ENCODE results near the gene CHST9.

Gene CHST9

GRCh38 chr18:27118973-27119372 lies 66.1 kb downstream of the CHST9 start:
- TF ChIP-seq, protein P1, sequence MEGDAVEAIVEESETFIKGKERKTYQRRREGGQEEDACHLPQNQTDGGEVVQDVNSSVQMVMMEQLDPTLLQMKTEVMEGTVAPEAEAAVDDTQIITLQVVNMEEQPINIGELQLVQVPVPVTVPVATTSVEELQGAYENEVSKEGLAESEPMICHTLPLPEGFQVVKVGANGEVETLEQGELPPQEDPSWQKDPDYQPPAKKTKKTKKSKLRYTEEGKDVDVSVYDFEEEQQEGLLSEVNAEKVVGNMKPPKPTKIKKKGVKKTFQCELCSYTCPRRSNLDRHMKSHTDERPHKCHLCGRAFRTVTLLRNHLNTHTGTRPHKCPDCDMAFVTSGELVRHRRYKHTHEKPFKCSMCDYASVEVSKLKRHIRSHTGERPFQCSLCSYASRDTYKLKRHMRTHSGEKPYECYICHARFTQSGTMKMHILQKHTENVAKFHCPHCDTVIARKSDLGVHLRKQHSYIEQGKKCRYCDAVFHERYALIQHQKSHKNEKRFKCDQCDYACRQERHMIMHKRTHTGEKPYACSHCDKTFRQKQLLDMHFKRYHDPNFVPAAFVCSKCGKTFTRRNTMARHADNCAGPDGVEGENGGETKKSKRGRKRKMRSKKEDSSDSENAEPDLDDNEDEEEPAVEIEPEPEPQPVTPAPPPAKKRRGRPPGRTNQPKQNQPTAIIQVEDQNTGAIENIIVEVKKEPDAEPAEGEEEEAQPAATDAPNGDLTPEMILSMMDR (IDR thresholded peaks at IDR 0.05; ENCODE audit: low read depth, low read length) = no peak
- Histone ChIP-seq H3K9me3 (no peaks in the 10 kb centered on the region), H3K4me1 (no peaks in the 10 kb centered on the region), H3K4me3 (ENCODE audit: low read depth, low read length) (no peak overlapping the region), H3K27me3 (no peaks in the 10 kb centered on the region), H3K36me3 (no peaks in the 10 kb centered on the region)
- no peak for DNase-seq

DNA sequence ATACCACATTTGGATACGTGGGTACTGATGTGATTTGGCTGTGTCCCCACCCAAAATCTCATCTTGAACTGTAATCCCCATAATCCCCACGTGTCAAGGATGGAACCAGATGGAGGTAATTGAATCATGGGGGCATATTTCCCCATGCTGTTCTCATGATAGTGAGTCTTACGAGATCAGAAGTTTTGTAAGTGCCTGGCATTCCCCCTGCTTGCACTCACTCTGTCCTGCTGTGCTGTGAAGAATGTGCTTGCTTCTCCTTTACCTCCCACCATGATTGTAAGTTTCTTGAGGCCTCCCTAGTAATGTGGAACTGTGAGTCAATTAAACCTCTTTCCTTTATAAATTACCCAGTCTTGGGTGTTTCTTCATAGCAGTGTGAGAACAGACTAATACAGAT lies 70.3 kb downstream of the CHST9 start:
- no peak overlapping the region for H3K4me3 ChIP-seq (ENCODE audit: low read depth, low read length)
- no peaks in the 10 kb centered on the region for H3K27me3 ChIP-seq
- DNase-seq = no peak
- TF ChIP-seq, protein P1 (IDR thresholded peaks at IDR 0.05; ENCODE audit: low read depth, low read length) = no peak
- no peaks in the 10 kb centered on the region for H3K4me1 ChIP-seq
- no peaks in the 10 kb centered on the region for H3K9me3 ChIP-seq
- no peaks in the 10 kb centered on the region for H3K36me3 ChIP-seq

DNA sequence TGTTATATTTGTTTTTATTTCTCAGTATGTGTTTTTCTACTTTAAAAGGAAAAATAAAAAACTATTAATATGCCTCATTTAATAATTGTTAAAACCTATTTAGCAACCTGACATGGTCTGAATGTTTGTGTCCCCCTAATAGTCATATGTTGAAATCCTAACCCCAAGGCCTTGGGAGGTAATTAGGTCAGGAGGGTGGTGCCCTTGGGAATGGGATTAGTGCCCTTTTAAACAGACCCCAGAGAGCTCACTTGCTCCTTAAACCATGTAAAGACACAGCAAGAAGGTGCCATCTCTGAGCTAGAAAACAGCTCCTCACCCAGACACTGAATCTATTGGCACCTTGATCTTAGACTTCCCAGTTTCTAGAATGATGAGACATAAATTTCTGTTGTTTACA lies 71.8 kb downstream of the CHST9 start:
- H3K4me1 ChIP-seq = no peaks in the 10 kb centered on the region
- H3K9me3 ChIP-seq = no peaks in the 10 kb centered on the region
- H3K4me3 ChIP-seq (ENCODE audit: low read depth, low read length) = no peak overlapping the region
- no peaks in the 10 kb centered on the region for H3K36me3 ChIP-seq
- TF ChIP-seq, protein P1 (IDR thresholded peaks at IDR 0.05; ENCODE audit: low read depth, low read length) = no peak
- no peak for DNase-seq
- H3K27me3 ChIP-seq = no peaks in the 10 kb centered on the region

DNA sequence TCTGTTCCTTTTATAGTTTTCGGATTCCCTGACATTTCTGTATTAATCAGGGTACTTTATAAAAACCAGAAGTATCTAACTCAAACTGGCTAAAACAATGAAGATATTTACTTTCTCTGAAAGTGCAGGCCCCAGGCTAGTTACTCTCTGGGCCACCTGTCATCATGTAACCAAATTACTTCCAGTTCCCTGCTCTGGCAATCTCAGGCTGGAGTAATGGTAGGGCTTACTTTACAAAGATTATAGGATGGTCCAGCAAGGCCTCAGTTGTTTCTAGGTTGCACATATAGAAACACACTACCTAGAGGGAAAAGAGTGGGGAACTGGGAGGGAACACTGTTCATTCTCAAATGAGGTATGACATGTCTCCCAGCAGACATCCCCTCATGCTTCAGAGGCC lies 74.8 kb downstream of the CHST9 start:
- H3K4me1 ChIP-seq = no peaks in the 10 kb centered on the region
- H3K4me3 ChIP-seq (ENCODE audit: low read depth, low read length) = no peak overlapping the region
- H3K36me3 ChIP-seq = no peaks in the 10 kb centered on the region
- H3K27me3 ChIP-seq = no peaks in the 10 kb centered on the region
- DNase-seq = no peak
- TF ChIP-seq, protein P1 (IDR thresholded peaks at IDR 0.05; ENCODE audit: low read depth, low read length) = no peak
- no peaks in the 10 kb centered on the region for H3K9me3 ChIP-seq

DNA sequence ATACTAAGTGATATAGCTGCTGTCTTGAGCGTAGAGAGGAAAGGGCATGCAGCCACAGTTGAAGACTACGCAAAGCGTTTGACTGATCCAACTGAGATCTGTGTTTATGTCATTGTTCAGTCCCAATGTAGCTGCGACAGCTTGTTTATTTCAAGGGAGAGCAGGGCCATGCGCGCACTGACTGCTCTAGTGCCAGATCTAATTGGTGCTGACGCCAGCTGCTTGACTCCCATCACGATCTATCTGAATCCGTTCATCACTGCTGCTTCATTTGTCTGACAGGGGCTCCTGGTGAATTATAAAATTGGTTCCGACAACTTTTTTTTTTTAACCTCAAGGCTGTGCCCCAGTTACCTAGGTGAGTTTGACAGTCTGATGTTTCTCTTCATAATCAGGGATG lies 75.7 kb downstream of the CHST9 start:
- Histone ChIP-seq H3K36me3 (no peaks in the 10 kb centered on the region), H3K4me3 (ENCODE audit: low read depth, low read length) (no peak overlapping the region), H3K9me3 (no peaks in the 10 kb centered on the region), H3K27me3 (no peaks in the 10 kb centered on the region), H3K4me1 (no peaks in the 10 kb centered on the region)
- DNase-seq = no peak
- TF ChIP-seq, protein P1 (IDR thresholded peaks at IDR 0.05; ENCODE audit: low read depth, low read length) = no peak

- Histone ChIP-seq H3K36me3 (no peaks in the 10 kb centered on the region), H3K9me3 (no peaks in the 10 kb centered on the region), H3K4me3 (ENCODE audit: low read depth, low read length) (no peak overlapping the region), H3K27me3 (no peaks in the 10 kb centered on the region), H3K4me1 (no peaks in the 10 kb centered on the region)
- DNase-seq = no peak
- TF ChIP-seq, protein P1 (IDR thresholded peaks at IDR 0.05; ENCODE audit: low read depth, low read length) = no peak
Measured at GRCh38 chr18:27108842-27109241, 76.3 kb downstream of the CHST9 start.

Data from BE2C (cell line).